Globus pallidus (tissue), 1 donor: ENCODE data around the gene MRPS10.
A peak's percentile ranks its signal among the peaks of the same experiment; 100 is the strongest.

Source experiments
- DNase-seq: peaks from one replicate; pipeline ENCODE4 v3.0.0-alpha.2; 2015; ENCODE audit warnings: low spot score

Gene MRPS10

GRCh38 chr6:42217519-42218367 is at the start of gene MRPS10:
Gene MRPS10, minus strand, starts transcription at chr6:42217861. Its CDS starts 12 bp downstream, at chr6:42217849.
- peak; percentile 90 for DNase-seq

GRCh38 chr6:42266538-42266937 is 48.9 kb upstream of the MRPS10 start:
- no peak for DNase-seq

GRCh38 chr6:42264852-42265390 is 47.3 kb upstream of the MRPS10 start:
- no peak for DNase-seq

- no peak for DNase-seq
These were observed 46.6 kb upstream of the MRPS10 start for GRCh38 chr6:42264162-42264851.

- DNase-seq = no peak
These were observed 45.6 kb upstream of the MRPS10 start for GRCh38 chr6:42263165-42263728.

- no peak for DNase-seq
These were observed 43.3 kb upstream of the MRPS10 start for GRCh38 chr6:42260972-42261371.

GRCh38 chr6:42260396-42260888 is 42.8 kb upstream of the MRPS10 start:
- DNase-seq = no peak

- DNase-seq = no peak
These were observed 42.3 kb upstream of the MRPS10 start for GRCh38 chr6:42259841-42260395.

GRCh38 chr6:42259286-42259685 is 41.6 kb upstream of the MRPS10 start:
- DNase-seq = no peak

- DNase-seq = no peak
These were observed 40.0 kb upstream of the MRPS10 start for GRCh38 chr6:42257614-42258013.

GRCh38 chr6:42257063-42257462 is 39.4 kb upstream of the MRPS10 start:
- no peak for DNase-seq

GRCh38 chr6:42255050-42255449 is 37.4 kb upstream of the MRPS10 start:
- no peak for DNase-seq

GRCh38 chr6:42254505-42254904 is 36.8 kb upstream of the MRPS10 start:
- no peak for DNase-seq

- DNase-seq = peak; percentile 18
These were observed 34.4 kb upstream of the MRPS10 start for GRCh38 chr6:42251911-42252637.

GRCh38 chr6:42251500-42251899 is 33.8 kb upstream of the MRPS10 start:
- no peak for DNase-seq

GRCh38 chr6:42250274-42250931 is 32.7 kb upstream of the MRPS10 start:
- no peak for DNase-seq

GRCh38 chr6:42249279-42249678 is 31.6 kb upstream of the MRPS10 start:
- DNase-seq = no peak

GRCh38 chr6:42243046-42243445 is 25.4 kb upstream of the MRPS10 start:
- DNase-seq = no peak

- DNase-seq = no peak
These were observed 24.3 kb upstream of the MRPS10 start for GRCh38 chr6:42241915-42242314.

- DNase-seq = no peak
These were observed 22.2 kb upstream of the MRPS10 start for GRCh38 chr6:42239736-42240375.
